ENCODE measurements around the gene RNF130. TPM values are rescaled to one million over a fixed set of nuclear protein-coding genes. Genes with fewer than 3 reads are reported as not detected.

RNF130 gene
- total RNA-seq, 1 donor from 2014 or later: 13.7 TPM

- peak; percentile 46 for ATAC-seq
These were observed 13.3 kb upstream of the RNF130 start for GRCh38 chr5:180084638-180085561.

GRCh38 chr5:180083529-180084060, 12.0 kb upstream of the RNF130 start:
- ATAC-seq: no peak

GRCh38 chr5:180082633-180083420, 11.3 kb upstream of the RNF130 start:
- ATAC-seq: no peak

- ATAC-seq: no peak
These were observed 9.9 kb upstream of the RNF130 start for GRCh38 chr5:180081481-180081880.

GRCh38 chr5:180080486-180081280, 9.1 kb upstream of the RNF130 start:
- ATAC-seq: no peak

- no peak for ATAC-seq
These were observed 8.3 kb upstream of the RNF130 start for GRCh38 chr5:180079702-180080466.

GRCh38 chr5:180078348-180078747, 6.8 kb upstream of the RNF130 start:
- ATAC-seq: no peak

GRCh38 chr5:180077594-180078284, 6.2 kb upstream of the RNF130 start:
- no peak for ATAC-seq

- ATAC-seq: no peak
These were observed 4.1 kb upstream of the RNF130 start for GRCh38 chr5:180075703-180076102.

GRCh38 chr5:180074462-180074861, 2.9 kb upstream of the RNF130 start:
- ATAC-seq: no peak

- no peak for ATAC-seq
These were observed 997 bp upstream of the RNF130 start for GRCh38 chr5:180072556-180072955.

- no peak for ATAC-seq
These were observed 643 bp upstream of the RNF130 start for GRCh38 chr5:180072256-180072548.

GRCh38 chr5:180070756-180071530, 616 bp downstream of the RNF130 start:
- ATAC-seq: peak; percentile 12

GRCh38 chr5:180069589-180070247, 1.8 kb downstream of the RNF130 start:
- no peak for ATAC-seq

- no peak for ATAC-seq
These were observed 3.0 kb downstream of the RNF130 start for GRCh38 chr5:180068519-180069090.

GRCh38 chr5:180067986-180068385, 3.6 kb downstream of the RNF130 start:
- no peak for ATAC-seq

- ATAC-seq: no peak
These were observed 11.4 kb downstream of the RNF130 start for GRCh38 chr5:180060192-180060591.

GRCh38 chr5:180059326-180059725, 12.2 kb downstream of the RNF130 start:
- no peak for ATAC-seq

GRCh38 chr5:180056153-180056552, 15.4 kb downstream of the RNF130 start:
- ATAC-seq: no peak

- no peak for ATAC-seq
These were observed 17.3 kb downstream of the RNF130 start for GRCh38 chr5:180054226-180054625.

Measured in esophagus mucosa (tissue), 1 donor.